ENCODE data around the gene CDKN2C. TPM values are rescaled to one million over a fixed set of nuclear protein-coding genes. Genes with fewer than 3 reads are reported as not detected.
A peak's percentile ranks its signal among the peaks of the same experiment; 100 is the strongest.

Gene CDKN2C
- total RNA-seq, 1 donor from 2014 or later = 2.9 TPM

- H3K4me3 Mint-ChIP-seq = peak overlapping the region; percentile 91
- H3K4me1 Mint-ChIP-seq = peaks cover 18% of the 10 kb centered on the region
- TF ChIP-seq, protein P1, sequence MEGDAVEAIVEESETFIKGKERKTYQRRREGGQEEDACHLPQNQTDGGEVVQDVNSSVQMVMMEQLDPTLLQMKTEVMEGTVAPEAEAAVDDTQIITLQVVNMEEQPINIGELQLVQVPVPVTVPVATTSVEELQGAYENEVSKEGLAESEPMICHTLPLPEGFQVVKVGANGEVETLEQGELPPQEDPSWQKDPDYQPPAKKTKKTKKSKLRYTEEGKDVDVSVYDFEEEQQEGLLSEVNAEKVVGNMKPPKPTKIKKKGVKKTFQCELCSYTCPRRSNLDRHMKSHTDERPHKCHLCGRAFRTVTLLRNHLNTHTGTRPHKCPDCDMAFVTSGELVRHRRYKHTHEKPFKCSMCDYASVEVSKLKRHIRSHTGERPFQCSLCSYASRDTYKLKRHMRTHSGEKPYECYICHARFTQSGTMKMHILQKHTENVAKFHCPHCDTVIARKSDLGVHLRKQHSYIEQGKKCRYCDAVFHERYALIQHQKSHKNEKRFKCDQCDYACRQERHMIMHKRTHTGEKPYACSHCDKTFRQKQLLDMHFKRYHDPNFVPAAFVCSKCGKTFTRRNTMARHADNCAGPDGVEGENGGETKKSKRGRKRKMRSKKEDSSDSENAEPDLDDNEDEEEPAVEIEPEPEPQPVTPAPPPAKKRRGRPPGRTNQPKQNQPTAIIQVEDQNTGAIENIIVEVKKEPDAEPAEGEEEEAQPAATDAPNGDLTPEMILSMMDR (conservative IDR thresholded peaks at IDR 0.05) = no peak
- H3K36me3 Mint-ChIP-seq (ENCODE audit: low read depth) = peaks cover 3% of the 10 kb centered on the region
- peak; percentile 7 for DNase-seq (ENCODE audit: low read depth, low spot score)
- peaks cover 21% of the 10 kb centered on the region for H3K27me3 Mint-ChIP-seq (ENCODE audit: low read depth)
- peak overlapping the region; percentile 83 for H3K27ac Mint-ChIP-seq (ENCODE audit: unreplicated experiment)
- H3K9me3 Mint-ChIP-seq = no peaks in the 10 kb centered on the region
Observed at GRCh38 chr1:50959303-50959912, 10.6 kb upstream of the CDKN2C start.

DNA sequence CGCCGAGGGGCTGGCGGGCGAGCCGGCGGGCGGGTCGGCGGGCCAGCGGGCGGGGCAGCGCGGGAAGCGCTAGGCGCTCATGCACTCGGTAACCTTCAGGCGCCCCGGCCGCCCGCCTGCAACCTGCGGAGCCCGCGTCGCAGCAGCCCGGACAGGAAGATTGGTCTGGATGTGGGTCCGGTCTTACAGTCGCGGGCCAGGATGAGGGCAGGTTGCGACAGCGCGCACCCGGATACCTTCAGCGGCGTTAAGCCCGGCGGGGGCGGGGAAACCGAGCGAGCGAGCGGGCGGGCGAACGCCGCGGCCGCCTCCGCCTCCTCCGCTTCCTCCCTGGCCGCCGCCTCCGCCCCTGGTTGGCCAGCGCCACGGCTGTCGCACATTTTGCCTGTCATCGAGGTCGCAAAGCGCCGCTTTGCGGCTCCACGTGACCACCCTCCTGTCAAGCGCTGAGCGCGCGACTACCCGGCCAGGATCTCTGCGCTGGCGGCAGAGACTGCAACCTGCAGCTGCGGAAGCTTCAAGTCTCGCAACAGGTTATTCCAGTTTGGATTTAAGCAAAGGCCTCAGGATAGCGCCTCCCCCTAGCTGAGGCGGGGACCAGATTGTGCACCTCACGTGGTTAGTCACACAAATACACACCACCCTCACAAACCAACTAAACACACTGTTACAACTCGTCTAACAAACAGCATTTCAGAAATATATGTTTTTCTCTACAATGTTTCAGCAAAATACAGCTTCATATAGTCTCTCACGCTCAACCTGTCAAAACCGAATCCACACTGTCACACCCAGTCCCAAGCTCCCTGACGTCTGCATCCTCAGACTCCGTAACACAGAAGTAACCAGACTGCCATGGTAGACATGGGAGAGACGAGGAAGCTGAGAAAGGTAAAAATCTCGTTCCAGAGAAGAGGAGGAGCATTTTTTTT, 9.9 kb upstream of the CDKN2C start, which contains the start of gene FAF1:
FAF1 (minus strand) TSS at position 355 of the 932 bp plus-strand sequence. CDS start 456 bp downstream, outside the sequence.
- TF ChIP-seq, protein P1 (conservative IDR thresholded peaks at IDR 0.05) = peak; percentile 57

GRCh38 chr1:50964863-50965262, 5.2 kb upstream of the CDKN2C start:
- no peak overlapping the region for H3K27ac Mint-ChIP-seq (ENCODE audit: unreplicated experiment)
- H3K4me1 Mint-ChIP-seq = peaks cover 11% of the 10 kb centered on the region
- TF ChIP-seq, protein P1 (conservative IDR thresholded peaks at IDR 0.05) = no peak
- H3K9me3 Mint-ChIP-seq = no peaks in the 10 kb centered on the region
- no peak for DNase-seq (ENCODE audit: low read depth, low spot score)
- no peak overlapping the region for H3K4me3 Mint-ChIP-seq
- H3K27me3 Mint-ChIP-seq (ENCODE audit: low read depth) = peaks cover 70% of the 10 kb centered on the region
- no peaks in the 10 kb centered on the region for H3K36me3 Mint-ChIP-seq (ENCODE audit: low read depth)

More for the DNA sequence above, 9.9 kb upstream of the CDKN2C start, which contains the start of gene FAF1:
- peak within 1 kb of the TSS; percentile 98 for H3K4me3 Mint-ChIP-seq
- DNase-seq (ENCODE audit: low read depth, low spot score) = peak; percentile 91
- peaks cover 29% of the 10 kb centered on the region for H3K27me3 Mint-ChIP-seq (ENCODE audit: low read depth)
- peaks cover 18% of the 10 kb centered on the region for H3K4me1 Mint-ChIP-seq
- H3K9me3 Mint-ChIP-seq = no peaks in the 10 kb centered on the region
- H3K27ac Mint-ChIP-seq (ENCODE audit: unreplicated experiment) = peak within 1 kb of the TSS; percentile 83
- H3K36me3 Mint-ChIP-seq (ENCODE audit: low read depth) = peaks cover 3% of the 10 kb centered on the region

- Mint-ChIP-seq H3K36me3 (ENCODE audit: low read depth) (no peaks in the 10 kb centered on the region), H3K4me1 (peaks cover 14% of the 10 kb centered on the region), H3K9me3 (no peaks in the 10 kb centered on the region), H3K27ac (ENCODE audit: unreplicated experiment) (no peak overlapping the region), H3K4me3 (peak overlapping the region; percentile 93), H3K27me3 (ENCODE audit: low read depth) (peaks cover 85% of the 10 kb centered on the region)
- DNase-seq (ENCODE audit: low read depth, low spot score) = no peak
- TF ChIP-seq, protein P1 (conservative IDR thresholded peaks at IDR 0.05) = no peak
Observed at GRCh38 chr1:50966991-50967390, 3.1 kb upstream of the CDKN2C start.

GRCh38 chr1:50967416-50968157, 2.5 kb upstream of the CDKN2C start:
- Mint-ChIP-seq H3K27ac (ENCODE audit: unreplicated experiment) (no peak overlapping the region), H3K4me3 (peak overlapping the region; percentile 93), H3K27me3 (ENCODE audit: low read depth) (peaks cover 88% of the 10 kb centered on the region), H3K9me3 (no peaks in the 10 kb centered on the region), H3K36me3 (ENCODE audit: low read depth) (no peaks in the 10 kb centered on the region), H3K4me1 (peaks cover 14% of the 10 kb centered on the region)
- DNase-seq (ENCODE audit: low read depth, low spot score) = no peak
- TF ChIP-seq, protein P1 (conservative IDR thresholded peaks at IDR 0.05) = no peak

Data from neural crest cell (in vitro differentiated cells).